Upper lobe of right lung (tissue), 1 donor: ENCODE results near the gene FOXO3. TPM values are rescaled to one million over a fixed set of nuclear protein-coding genes. Genes with fewer than 3 reads are reported as not detected.

ENCODE experiments used
- ATAC-seq: fragments of 200-7000 bp; cut with Tn5 transposase; one replicate; pipeline ENCODE4 v1.9.1; 2020; ENCODE audit warnings: mild to moderate bottlenecking, moderate library complexity
- DNase-seq: peaks from one replicate; pipeline ENCODE4 v3.0.0-alpha.2; 2020
- H3K27ac ChIP-seq: fragments of 200-600 bp; one replicate; pipeline ENCODE4 v1.8.0; 2022
- H3K27me3 ChIP-seq: fragments of 200-600 bp; one replicate; pipeline ENCODE4 v1.8.0; 2022; ENCODE audit warnings: mild to moderate bottlenecking
- H3K36me3 ChIP-seq: fragments of 200-600 bp; one replicate; pipeline ENCODE4 v1.8.0; 2022
- H3K4me1 ChIP-seq: fragments of 200-600 bp; one replicate; pipeline ENCODE4 v1.8.0; 2022
- H3K4me3 ChIP-seq: fragments of 200-600 bp; one replicate; pipeline ENCODE4 v1.8.0; 2022; ENCODE audit warnings: mild to moderate bottlenecking
- H3K9me3 ChIP-seq: fragments of 200-600 bp; one replicate; pipeline ENCODE4 v1.8.0; 2022
- CTCF ChIP-seq: fragments of 200-600 bp; IDR thresholded peaks from one replicate; pipeline ENCODE4 v1.8.0; 2022; ENCODE audit warnings: antibody characterized with exemption
- intact Hi-C: fragments of 100-400 bp; cut with DNase I; formaldehyde crosslinking; loops from one replicate; pipeline ENCODE4 v1.11.0; 2022
- total RNA-seq: library from RNA; stranded (reverse); fragmentation: NEBNext Ultra II Directional; extraction: Animal tissue kit (Norgen Biotek cat#: 25700); gene quantifications from one replicate; pipeline ENCODE4 v1.2.1, GENCODE V29; 2021
- donor health status: DM: no; HTN: yes; CAD: no; lungs with severe emphysema.

Gene FOXO3
- total RNA-seq, 1 donor from 2014 or later = 73.6 TPM

GRCh38 chr6:108584323-108584722, 23.6 kb downstream of the FOXO3 start:
- Histone ChIP-seq H3K36me3 (no peaks in the 10 kb centered on the region), H3K4me1 (peaks cover 92% of the 10 kb centered on the region), H3K27ac (peak overlapping the region; percentile 21), H3K27me3 (no peaks in the 10 kb centered on the region), H3K9me3 (no peaks in the 10 kb centered on the region), H3K4me3 (no peak overlapping the region)
- DNase-seq (no peak), ATAC-seq (no peak)
- intact Hi-C loops = no loop called here
- TF ChIP-seq CTCF = no peak

- Histone ChIP-seq H3K9me3 (no peaks in the 10 kb centered on the region), H3K36me3 (no peaks in the 10 kb centered on the region), H3K4me1 (peaks cover 96% of the 10 kb centered on the region), H3K4me3 (no peak overlapping the region), H3K27ac (peak overlapping the region; percentile 59), H3K27me3 (no peaks in the 10 kb centered on the region)
- intact Hi-C loops = no loop called here
- ATAC-seq (no peak), DNase-seq (no peak)
- no peak for TF ChIP-seq CTCF
These were observed 24.6 kb downstream of the FOXO3 start for GRCh38 chr6:108585359-108585758.

GRCh38 chr6:108585921-108586536, 25.3 kb downstream of the FOXO3 start:
- no peak for TF ChIP-seq CTCF
- intact Hi-C loops = no loop called here
- H3K36me3 ChIP-seq = no peaks in the 10 kb centered on the region
- DNase-seq (no peak), ATAC-seq (no peak)
- H3K27me3 ChIP-seq = no peaks in the 10 kb centered on the region
- H3K27ac ChIP-seq = peak overlapping the region; percentile 59
- H3K4me3 ChIP-seq = no peak overlapping the region
- H3K4me1 ChIP-seq = peaks cover 96% of the 10 kb centered on the region
- H3K9me3 ChIP-seq = no peaks in the 10 kb centered on the region

GRCh38 chr6:108587258-108588059, 26.7 kb downstream of the FOXO3 start:
- peak overlapping the region; percentile 92 for H3K27ac ChIP-seq
- H3K4me1 ChIP-seq = peaks cover 96% of the 10 kb centered on the region
- H3K9me3 ChIP-seq = no peaks in the 10 kb centered on the region
- intact Hi-C loops = no loop called here
- DNase-seq (no peak), ATAC-seq (no peak)
- TF ChIP-seq CTCF = no peak
- no peaks in the 10 kb centered on the region for H3K27me3 ChIP-seq
- H3K4me3 ChIP-seq = no peak overlapping the region
- no peaks in the 10 kb centered on the region for H3K36me3 ChIP-seq

GRCh38 chr6:108588586-108588985, 27.9 kb downstream of the FOXO3 start:
- intact Hi-C loops = no loop called here
- ATAC-seq (no peak), DNase-seq (no peak)
- TF ChIP-seq CTCF = no peak
- no peaks in the 10 kb centered on the region for H3K36me3 ChIP-seq
- H3K27ac ChIP-seq = peak overlapping the region; percentile 92
- H3K9me3 ChIP-seq = no peaks in the 10 kb centered on the region
- H3K27me3 ChIP-seq = no peaks in the 10 kb centered on the region
- H3K4me1 ChIP-seq = peaks cover 96% of the 10 kb centered on the region
- H3K4me3 ChIP-seq = no peak overlapping the region
